ENCODE data around the gene MAST4. TPM values are rescaled to one million over a fixed set of nuclear protein-coding genes. Genes with fewer than 3 reads are reported as not detected.

The MAST4 gene
- total and polyA plus RNA-seq, 7 experiments from 2014 or later, result 11.3 to 39.0 (median 28.3) TPM

- intact Hi-C loops (cut with micrococcal nuclease), result loop anchor here (1.0 to 5.0 kb wide), 6 partner anchors 450 to 1015 kb away; no protein-coding TSS in a partner anchor
- Mint-ChIP-seq H3K36me3 (no peaks in the 10 kb centered on the region), H3K27ac (no peak overlapping the region), H3K4me1 (no peaks in the 10 kb centered on the region), H3K9me3 (no peaks in the 10 kb centered on the region), H3K4me3 (no peak overlapping the region), H3K27me3 (peaks cover 9 to 46% (median 15%) of the 10 kb centered on the region in 5 donors)
- POLR2A ChIA-PET, result no interaction called here
- Histone ChIP-seq H3K4me1 (ENCODE audit: control insufficient read depth in 2 of 2, insufficient read depth in 2 of 2, low read length in 2 of 2) (no peaks in the 10 kb centered on the region), H3K27me3 (ENCODE audit: control insufficient read depth in 2 of 2, insufficient read depth in 2 of 2, low read length in 2 of 2) (no peaks in the 10 kb centered on the region), H3K36me3 (ENCODE audit: control insufficient read depth in 2 of 3, insufficient read depth in 3 of 3, low read length in 3 of 3) (no peaks in the 10 kb centered on the region), H3K27ac (ENCODE audit: low read depth, low read length) (no peak overlapping the region), H3K9me3 (ENCODE audit: control insufficient read depth in 2 of 3, low read length in 3 of 3) (no peaks in the 10 kb centered on the region), H3K4me3 (ENCODE audit: low read length) (no peak overlapping the region)
- DNase-seq (peak in 4 of 9 donors; percentile 5 to 37 (median 22)), ATAC-seq (peak; percentile 54)
- CTCF ChIA-PET, result interaction anchor here (1.0 kb wide), 3 partner anchors 449 to 586 kb away, joined by 3 to 4 read pairs (median 3); no protein-coding TSS in a partner anchor
Observed at GRCh38 chr5:66757219-66757833, 161.1 kb downstream of the MAST4 start.

GRCh38 chr5:66757834-66758371 is 161.7 kb downstream of the MAST4 start:
- ChIA-PET CTCF (interaction anchor here (1.0 kb wide), 3 partner anchors 450 to 587 kb away, joined by 3 to 4 read pairs (median 3); no protein-coding TSS in a partner anchor), POLR2A (no interaction called here)
- DNase-seq (no peak), ATAC-seq (no peak)
- Mint-ChIP-seq H3K4me1 (no peaks in the 10 kb centered on the region), H3K36me3 (no peaks in the 10 kb centered on the region), H3K9me3 (no peaks in the 10 kb centered on the region), H3K27ac (no peak overlapping the region), H3K4me3 (no peak overlapping the region), H3K27me3 (peaks cover 9 to 46% (median 12%) of the 10 kb centered on the region in 5 donors)
- intact Hi-C loops (cut with micrococcal nuclease), result loop anchor here (1.0 to 5.0 kb wide), 6 partner anchors 451 to 1016 kb away; no protein-coding TSS in a partner anchor
- Histone ChIP-seq H3K27me3 (ENCODE audit: control insufficient read depth in 2 of 2, insufficient read depth in 2 of 2, low read length in 2 of 2) (no peaks in the 10 kb centered on the region), H3K4me1 (ENCODE audit: control insufficient read depth in 2 of 2, insufficient read depth in 2 of 2, low read length in 2 of 2) (no peaks in the 10 kb centered on the region), H3K9me3 (ENCODE audit: control insufficient read depth in 2 of 3, low read length in 3 of 3) (no peaks in the 10 kb centered on the region), H3K4me3 (ENCODE audit: low read length) (no peak overlapping the region), H3K36me3 (ENCODE audit: control insufficient read depth in 2 of 3, insufficient read depth in 3 of 3, low read length in 3 of 3) (no peaks in the 10 kb centered on the region), H3K27ac (ENCODE audit: low read depth, low read length) (no peak overlapping the region)

- H3K4me3 Mint-ChIP-seq, result no peak overlapping the region
- H3K9me3 ChIP-seq (ENCODE audit: control insufficient read depth in 2 of 3, low read length in 3 of 3), result no peaks in the 10 kb centered on the region
- peaks cover 0 to 7% (median 4%) of the 10 kb centered on the region in 5 donors for H3K27me3 Mint-ChIP-seq
- no peak for ATAC-seq
- no peaks in the 10 kb centered on the region for H3K36me3 ChIP-seq (ENCODE audit: control insufficient read depth in 2 of 3, insufficient read depth in 3 of 3, low read length in 3 of 3)
- H3K4me1 ChIP-seq (ENCODE audit: control insufficient read depth in 2 of 2, insufficient read depth in 2 of 2, low read length in 2 of 2), result no peaks in the 10 kb centered on the region
- H3K4me3 ChIP-seq (ENCODE audit: low read length), result no peak overlapping the region
- no peaks in the 10 kb centered on the region for H3K27me3 ChIP-seq (ENCODE audit: control insufficient read depth in 2 of 2, insufficient read depth in 2 of 2, low read length in 2 of 2)
- intact Hi-C loops (cut with micrococcal nuclease), result no loop called here
- H3K36me3 Mint-ChIP-seq, result no peaks in the 10 kb centered on the region
- DNase-seq, result no peak
- H3K27ac ChIP-seq (ENCODE audit: low read depth, low read length), result no peak overlapping the region
- no peaks in the 10 kb centered on the region for H3K9me3 Mint-ChIP-seq
- ChIA-PET CTCF (no interaction called here), POLR2A (no interaction called here)
- H3K27ac Mint-ChIP-seq, result no peak overlapping the region
- H3K4me1 Mint-ChIP-seq, result no peaks in the 10 kb centered on the region
Observed at GRCh38 chr5:66769030-66769733, 173.0 kb downstream of the MAST4 start.

- Histone ChIP-seq H3K4me1 (ENCODE audit: control insufficient read depth in 2 of 2, insufficient read depth in 2 of 2, low read length in 2 of 2) (no peaks in the 10 kb centered on the region), H3K9me3 (ENCODE audit: control insufficient read depth in 2 of 3, low read length in 3 of 3) (no peaks in the 10 kb centered on the region), H3K27me3 (ENCODE audit: control insufficient read depth in 2 of 2, insufficient read depth in 2 of 2, low read length in 2 of 2) (no peaks in the 10 kb centered on the region), H3K36me3 (ENCODE audit: control insufficient read depth in 2 of 3, insufficient read depth in 3 of 3, low read length in 3 of 3) (no peaks in the 10 kb centered on the region), H3K27ac (ENCODE audit: low read depth, low read length) (no peak overlapping the region), H3K4me3 (ENCODE audit: low read length) (no peak overlapping the region)
- Mint-ChIP-seq H3K9me3 (no peaks in the 10 kb centered on the region), H3K4me1 (no peaks in the 10 kb centered on the region), H3K27ac (no peak overlapping the region), H3K36me3 (no peaks in the 10 kb centered on the region), H3K4me3 (no peak overlapping the region), H3K27me3 (peaks cover 0 to 7% (median 5%) of the 10 kb centered on the region in 5 donors)
- POLR2A ChIA-PET, result no interaction called here
- intact Hi-C loops (cut with micrococcal nuclease), result no loop called here
- no peak for DNase-seq
- no peak for ATAC-seq
- CTCF ChIA-PET, result no interaction called here
Observed at GRCh38 chr5:66769839-66770617, 173.8 kb downstream of the MAST4 start.

- Histone ChIP-seq H3K4me1 (ENCODE audit: control insufficient read depth in 2 of 2, insufficient read depth in 2 of 2, low read length in 2 of 2) (no peaks in the 10 kb centered on the region), H3K36me3 (ENCODE audit: control insufficient read depth in 2 of 3, insufficient read depth in 3 of 3, low read length in 3 of 3) (no peaks in the 10 kb centered on the region), H3K27me3 (ENCODE audit: control insufficient read depth in 2 of 2, insufficient read depth in 2 of 2, low read length in 2 of 2) (no peaks in the 10 kb centered on the region), H3K4me3 (ENCODE audit: low read length) (no peak overlapping the region), H3K27ac (ENCODE audit: low read depth, low read length) (no peak overlapping the region), H3K9me3 (ENCODE audit: control insufficient read depth in 2 of 3, low read length in 3 of 3) (no peaks in the 10 kb centered on the region)
- peaks cover 0 to 2% (median 0%) of the 10 kb centered on the region in 7 donors for H3K4me1 Mint-ChIP-seq
- H3K4me3 Mint-ChIP-seq, result no peak overlapping the region
- no peak for DNase-seq
- peaks cover 0 to 2% (median 0%) of the 10 kb centered on the region in 5 donors for H3K36me3 Mint-ChIP-seq
- intact Hi-C loops (cut with micrococcal nuclease), result no loop called here
- no peak for ATAC-seq
- H3K9me3 Mint-ChIP-seq, result peaks cover 0 to 7% (median 0%) of the 10 kb centered on the region in 11 donors
- no peak overlapping the region for H3K27ac Mint-ChIP-seq
- POLR2A ChIA-PET, result no interaction called here
- CTCF ChIA-PET, result no interaction called here
- H3K27me3 Mint-ChIP-seq, result peaks cover 0 to 15% (median 6%) of the 10 kb centered on the region in 5 donors
Observed at GRCh38 chr5:66777868-66778267, 181.7 kb downstream of the MAST4 start.

GRCh38 chr5:66779528-66779927 is 183.3 kb downstream of the MAST4 start:
- H3K27me3 Mint-ChIP-seq, result peaks cover 0 to 18% (median 6%) of the 10 kb centered on the region in 5 donors
- no peak overlapping the region for H3K27ac Mint-ChIP-seq
- peaks cover 0 to 2% (median 0%) of the 10 kb centered on the region in 7 donors for H3K4me1 Mint-ChIP-seq
- peaks cover 0 to 2% (median 0%) of the 10 kb centered on the region in 5 donors for H3K36me3 Mint-ChIP-seq
- POLR2A ChIA-PET, result no interaction called here
- CTCF ChIA-PET, result no interaction called here
- no peaks in the 10 kb centered on the region for H3K9me3 ChIP-seq (ENCODE audit: control insufficient read depth in 2 of 3, low read length in 3 of 3)
- no peak overlapping the region for H3K4me3 ChIP-seq (ENCODE audit: low read length)
- no peaks in the 10 kb centered on the region for H3K27me3 ChIP-seq (ENCODE audit: control insufficient read depth in 2 of 2, insufficient read depth in 2 of 2, low read length in 2 of 2)
- peaks cover 0 to 7% (median 0%) of the 10 kb centered on the region in 11 donors for H3K9me3 Mint-ChIP-seq
- no peaks in the 10 kb centered on the region for H3K4me1 ChIP-seq (ENCODE audit: control insufficient read depth in 2 of 2, insufficient read depth in 2 of 2, low read length in 2 of 2)
- intact Hi-C loops (cut with micrococcal nuclease), result no loop called here
- no peak overlapping the region for H3K27ac ChIP-seq (ENCODE audit: low read depth, low read length)
- DNase-seq (no peak), ATAC-seq (peak; percentile 76)
- H3K4me3 Mint-ChIP-seq, result no peak overlapping the region
- no peaks in the 10 kb centered on the region for H3K36me3 ChIP-seq (ENCODE audit: control insufficient read depth in 2 of 3, insufficient read depth in 3 of 3, low read length in 3 of 3)
